SU-DHL-6 (cell line): ENCODE data around the gene DNAJC18.

ENCODE experiments used
- H2AFZ ChIP-seq: fragments of 200-600 bp; sonication (generic); 2 replicates; pipeline ENCODE4 v1.6.1; 2014; ENCODE audit warnings: low read depth, mild to moderate bottlenecking, moderate library complexity, mixed read lengths, antibody characterized with exemption, low read length; ENCODE audit not compliant: severe bottlenecking
- H3F3A ChIP-seq: fragments of 200-600 bp; shearing (Covaris generic); 2 replicates; pipeline ENCODE4 v1.6.0; 2016; ENCODE audit warnings: antibody characterized with exemption, mild to moderate bottlenecking; ENCODE audit not compliant: insufficient read depth
- H3K27ac ChIP-seq: fragments of 200-600 bp; sonication (generic); 2 replicates; pipeline ENCODE4 v1.5.1; 2016; ENCODE audit warnings: low read depth, mild to moderate bottlenecking, low read length, moderate library complexity, mixed read lengths
- H3K27me3 ChIP-seq: fragments of 200-600 bp; sonication (generic), shearing (Covaris generic); 2 replicates; pipeline ENCODE4 v1.6.0; 2014; ENCODE audit warnings: mild to moderate bottlenecking, low read length
- H3K36me3 ChIP-seq: fragments of 200-600 bp; sonication (generic); 2 replicates; pipeline ENCODE4 v1.6.1; 2014; ENCODE audit warnings: mild to moderate bottlenecking, low read length, mixed read lengths
- H3K4me2 ChIP-seq: fragments of 300-600, 200-600 bp; shearing (Covaris generic), sonication (generic); 2 replicates; pipeline ENCODE4 v1.6.0; 2014; ENCODE audit warnings: low read length, low read depth, mild to moderate bottlenecking; ENCODE audit not compliant: poor library complexity, severe bottlenecking
- H3K4me3 ChIP-seq: fragments of 200-600 bp; sonication (generic); 2 replicates; pipeline ENCODE4 v1.5.1; 2014; ENCODE audit warnings: antibody characterized with exemption, low read length, mild to moderate bottlenecking, mixed read lengths; ENCODE audit not compliant: insufficient read depth, poor library complexity, severe bottlenecking
- H3K79me2 ChIP-seq: fragments of 200-600 bp; sonication (generic); 2 replicates; pipeline ENCODE4 v1.6.1; 2014; ENCODE audit warnings: mild to moderate bottlenecking, low read length, moderate library complexity; ENCODE audit not compliant: insufficient read depth
- H3K9ac ChIP-seq: fragments of 200-600 bp; sonication (generic); 2 replicates; pipeline ENCODE4 v1.7.0; 2014; ENCODE audit warnings: mild to moderate bottlenecking, low read length
- H3K9me2 ChIP-seq: fragments of 200-600 bp; sonication (generic); replicated peaks from 2 replicates; pipeline ENCODE4 v1.6.1; 2014; ENCODE audit warnings: low read length; ENCODE audit not compliant: insufficient read depth
- H3K9me3 ChIP-seq: fragments of 200-600 bp; sonication (generic); 2 replicates; pipeline ENCODE4 v1.6.1; 2014; ENCODE audit warnings: low read length, mixed read lengths; ENCODE audit not compliant: insufficient read depth
- H4K20me1 ChIP-seq: fragments of 200-600 bp; sonication (generic); 2 replicates; pipeline ENCODE4 v1.6.1; 2014; ENCODE audit warnings: low read depth, mild to moderate bottlenecking, antibody characterized with exemption, low read length, moderate library complexity, mixed read lengths
- CTCF ChIP-seq: fragments of 200-600 bp; sonication (generic); IDR thresholded peaks from one replicate; pipeline ENCODE4 v1.5.1; 2017; ENCODE audit warnings: antibody characterized with exemption, mild to moderate bottlenecking, low read length, moderate library complexity; ENCODE audit not compliant: insufficient read depth, poor library complexity, severe bottlenecking
- EZH2phosphoT487 ChIP-seq: fragments of 200-600 bp; sonication (generic), shearing (Covaris generic); conservative IDR thresholded peaks from 2 replicates; pipeline ENCODE4 v1.6.1; 2018; ENCODE audit warnings: mild to moderate bottlenecking, antibody characterized with exemption, low read length, moderate library complexity, mixed read lengths

Gene DNAJC18

GRCh38 chr5:139364466-139364865, 74.9 kb downstream of the DNAJC18 start:
- no peaks in the 10 kb centered on the region for H3K9me3 ChIP-seq
- H3K79me2 ChIP-seq = peaks cover 24% of the 10 kb centered on the region
- H3K27me3 ChIP-seq = no peaks in the 10 kb centered on the region
- H2AFZ ChIP-seq = no peak overlapping the region
- H3K9ac ChIP-seq = no peak overlapping the region
- H3K4me2 ChIP-seq = no peak overlapping the region
- TF ChIP-seq EZH2phosphoT487 (no peak), CTCF (no peak)
- H3K4me3 ChIP-seq = no peak overlapping the region
- no peaks in the 10 kb centered on the region for H4K20me1 ChIP-seq
- peaks cover 9% of the 10 kb centered on the region; the same call in 1 of the 2 replicates for H3K36me3 ChIP-seq
- H3K9me2 ChIP-seq = no peaks in the 10 kb centered on the region
- H3K27ac ChIP-seq = no peak overlapping the region
- H3F3A ChIP-seq = 0 out of 2 replicates have a peak, but pooled peaks cover 16% of the 10 kb centered on the region

DNA sequence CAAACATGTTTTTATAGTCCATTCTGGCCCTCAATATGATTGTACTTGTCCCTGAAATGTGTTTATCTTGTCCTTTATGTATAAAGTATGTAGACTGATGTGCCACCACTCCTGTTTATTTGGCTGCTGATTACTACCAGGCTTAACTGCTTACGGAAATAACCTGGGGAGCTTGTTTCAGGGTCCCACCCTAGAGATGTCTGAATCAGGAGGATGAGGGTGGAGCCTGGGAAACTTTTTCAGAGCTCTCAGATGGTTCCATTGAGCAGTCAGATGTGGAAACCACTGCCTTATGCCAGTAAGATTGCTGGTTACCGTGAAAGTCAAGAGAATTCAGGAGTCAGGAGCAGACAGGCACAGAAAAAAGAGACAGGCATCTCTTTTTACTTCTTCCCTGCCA, 75.4 kb downstream of the DNAJC18 start:
- TF ChIP-seq CTCF (no peak), EZH2phosphoT487 (no peak)

GRCh38 chr5:139361835-139362429, 77.4 kb downstream of the DNAJC18 start:
- H4K20me1 ChIP-seq = no peaks in the 10 kb centered on the region
- H3K36me3 ChIP-seq = peaks cover 9% of the 10 kb centered on the region; the same call in 1 of the 2 replicates
- H3K79me2 ChIP-seq = peaks cover 49% of the 10 kb centered on the region

More for the DNA sequence above, 75.4 kb downstream of the DNAJC18 start:
- Histone ChIP-seq H3K27me3 (no peaks in the 10 kb centered on the region), H3K4me3 (no peak overlapping the region), H3F3A (0 out of 2 replicates have a peak, but pooled peaks cover 16% of the 10 kb centered on the region), H3K4me2 (no peak overlapping the region), H3K9ac (no peak overlapping the region), H3K36me3 (peaks cover 9% of the 10 kb centered on the region; the same call in 1 of the 2 replicates), H3K27ac (no peak overlapping the region), H3K9me3 (no peaks in the 10 kb centered on the region), H4K20me1 (no peaks in the 10 kb centered on the region), H2AFZ (no peak overlapping the region), H3K79me2 (peaks cover 29% of the 10 kb centered on the region), H3K9me2 (no peaks in the 10 kb centered on the region)

More at GRCh38 chr5:139361835-139362429, 77.4 kb downstream of the DNAJC18 start:
- Histone ChIP-seq H2AFZ (no peak overlapping the region), H3K4me3 (no peak overlapping the region), H3K9me3 (no peaks in the 10 kb centered on the region), H3K4me2 (no peak overlapping the region), H3F3A (0 out of 2 replicates have a peak, but pooled peaks cover 11% of the 10 kb centered on the region), H3K9ac (no peak overlapping the region), H3K27ac (no peak overlapping the region), H3K9me2 (no peaks in the 10 kb centered on the region), H3K27me3 (no peaks in the 10 kb centered on the region)
- TF ChIP-seq CTCF = no peak
- TF ChIP-seq EZH2phosphoT487 = no peak
